HUES48 (cell line): Measurements from ENCODE around the gene RBFOX2.
"Not testable (repeated sequence)": the region's sequence is repeated elsewhere in the genome, so short reads cannot be mapped to it uniquely, and the experiment has no call there.

Source experiments
- H3K27ac ChIP-seq: one replicate; pipeline ENCODE4 v1.7.0; 2013; ENCODE audit warnings: low read depth, low read length, inconsistent platforms
- H3K27me3 ChIP-seq: 2 replicates; pipeline ENCODE4 v1.6.1; 2013; ENCODE audit warnings: mild to moderate bottlenecking, low read length; ENCODE audit not compliant: control insufficient read depth, insufficient read depth
- H3K36me3 ChIP-seq: 2 replicates; pipeline ENCODE4 v1.6.1; 2013; ENCODE audit warnings: low read length; ENCODE audit not compliant: control insufficient read depth, insufficient read depth
- H3K4me1 ChIP-seq: 2 replicates; pipeline ENCODE4 v1.6.1; 2013; ENCODE audit warnings: mild to moderate bottlenecking, low read length; ENCODE audit not compliant: control insufficient read depth, insufficient read depth
- H3K4me3 ChIP-seq: 2 replicates; pipeline ENCODE4 v1.5.1; 2013; ENCODE audit warnings: mild to moderate bottlenecking, low read depth, low read length
- H3K9ac ChIP-seq: 2 replicates; pipeline ENCODE4 v1.6.1; 2013; ENCODE audit warnings: mild to moderate bottlenecking, low read depth, low read length, moderate library complexity
- H3K9me3 ChIP-seq: 2 replicates; pipeline ENCODE4 v1.6.1; 2013; ENCODE audit warnings: low read length; ENCODE audit not compliant: control insufficient read depth, insufficient read depth

Gene RBFOX2

GRCh38 chr22:36008565-36008964, 20.1 kb downstream of the RBFOX2 start:
- H3K4me3 ChIP-seq: no peak overlapping the region
- no peaks in the 10 kb centered on the region for H3K9me3 ChIP-seq
- H3K27ac ChIP-seq: no peak overlapping the region
- H3K4me1 ChIP-seq: peaks cover 17% of the 10 kb centered on the region
- no peaks in the 10 kb centered on the region for H3K27me3 ChIP-seq
- H3K9ac ChIP-seq: no peak overlapping the region
- H3K36me3 ChIP-seq: no peaks in the 10 kb centered on the region

DNA sequence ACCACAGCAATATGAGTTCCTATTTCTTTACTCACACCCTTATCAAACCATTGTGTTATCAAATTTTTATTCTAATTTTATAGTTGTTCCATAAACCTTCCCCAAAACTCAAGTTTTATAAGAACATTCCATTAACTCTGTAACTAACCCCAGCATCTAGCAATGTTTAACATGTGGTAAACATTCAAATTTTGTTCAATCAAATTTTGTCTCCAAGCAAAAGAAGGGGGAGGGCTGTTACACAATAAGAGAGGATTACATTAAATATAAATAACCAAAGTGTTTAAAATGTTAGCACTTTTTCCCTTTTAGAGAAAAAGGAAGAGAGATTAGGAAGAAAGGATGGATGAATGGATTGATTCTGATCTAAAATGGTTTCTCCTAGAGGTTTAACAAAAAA, 20.5 kb downstream of the RBFOX2 start:
- Histone ChIP-seq H3K4me3 (no peak overlapping the region), H3K27ac (no peak overlapping the region), H3K27me3 (no peaks in the 10 kb centered on the region), H3K4me1 (peaks cover 17% of the 10 kb centered on the region), H3K9ac (no peak overlapping the region), H3K9me3 (no peaks in the 10 kb centered on the region), H3K36me3 (no peaks in the 10 kb centered on the region)

- no peak overlapping the region for H3K27ac ChIP-seq
- no peaks in the 10 kb centered on the region for H3K36me3 ChIP-seq
These were observed 24.5 kb downstream of the RBFOX2 start for GRCh38 chr22:36003972-36004674.

DNA sequence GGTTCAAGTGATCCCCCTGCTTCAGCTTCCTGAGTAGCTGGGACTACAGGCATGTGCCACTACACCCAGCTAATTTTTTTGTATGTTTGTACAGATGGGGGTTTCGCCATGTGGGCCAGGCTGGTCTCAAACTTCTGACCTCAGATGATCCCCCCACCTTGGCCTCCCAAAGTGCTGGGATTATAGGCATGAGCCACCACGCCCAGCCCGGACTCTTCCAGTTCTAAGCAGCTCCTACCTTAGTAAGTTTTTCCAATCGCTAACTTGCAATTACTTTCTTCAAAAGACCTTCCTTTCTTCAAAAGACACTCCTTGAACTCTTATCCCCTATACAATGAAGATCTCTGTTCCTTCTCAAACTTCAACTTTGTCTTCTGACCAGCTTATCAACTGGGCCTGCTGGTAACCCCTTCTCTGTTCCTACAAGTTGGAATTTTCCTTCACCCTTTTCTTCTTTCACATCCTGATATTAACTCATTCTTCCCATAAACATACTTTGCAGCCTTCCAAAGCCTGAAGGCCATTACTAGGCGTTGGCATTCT, 25.8 kb downstream of the RBFOX2 start:
- no peaks in the 10 kb centered on the region for H3K9me3 ChIP-seq
- H3K4me3 ChIP-seq: no peak overlapping the region
- H3K4me1 ChIP-seq: no peaks in the 10 kb centered on the region
- no peak overlapping the region for H3K9ac ChIP-seq
- no peaks in the 10 kb centered on the region for H3K36me3 ChIP-seq
- H3K27me3 ChIP-seq: no peaks in the 10 kb centered on the region
- no peak overlapping the region for H3K27ac ChIP-seq

More at GRCh38 chr22:36003972-36004674, 24.5 kb downstream of the RBFOX2 start:
- no peaks in the 10 kb centered on the region for H3K27me3 ChIP-seq
- no peak overlapping the region for H3K9ac ChIP-seq
- no peaks in the 10 kb centered on the region for H3K9me3 ChIP-seq
- H3K4me3 ChIP-seq: no peak overlapping the region
- no peaks in the 10 kb centered on the region; the same call in 1 of the 2 replicates for H3K4me1 ChIP-seq

DNA sequence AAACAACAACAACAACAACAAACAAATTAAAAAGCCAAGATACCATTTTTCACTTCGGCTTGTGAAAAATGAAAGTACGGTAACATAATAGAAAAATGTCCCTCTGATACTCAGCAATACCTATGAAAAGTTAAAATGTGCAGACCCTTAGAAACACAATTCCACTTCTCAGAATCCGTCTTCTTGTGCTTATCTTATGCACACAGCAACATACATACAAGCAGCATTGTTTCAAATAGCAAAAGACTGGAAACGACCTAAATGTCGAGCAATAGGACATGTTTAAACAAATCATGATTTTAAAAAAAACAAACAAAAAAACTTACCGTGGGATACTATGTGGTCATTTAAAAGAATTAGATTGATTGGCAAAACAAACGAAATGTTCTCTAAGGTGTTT, 26.5 kb downstream of the RBFOX2 start:
- H3K4me1 ChIP-seq: no peaks in the 10 kb centered on the region
- H3K27me3 ChIP-seq: no peaks in the 10 kb centered on the region
- no peaks in the 10 kb centered on the region for H3K9me3 ChIP-seq
- H3K4me3 ChIP-seq: no peak overlapping the region
- no peaks in the 10 kb centered on the region for H3K36me3 ChIP-seq
- no peak overlapping the region for H3K9ac ChIP-seq
- H3K27ac ChIP-seq: no peak overlapping the region

DNA sequence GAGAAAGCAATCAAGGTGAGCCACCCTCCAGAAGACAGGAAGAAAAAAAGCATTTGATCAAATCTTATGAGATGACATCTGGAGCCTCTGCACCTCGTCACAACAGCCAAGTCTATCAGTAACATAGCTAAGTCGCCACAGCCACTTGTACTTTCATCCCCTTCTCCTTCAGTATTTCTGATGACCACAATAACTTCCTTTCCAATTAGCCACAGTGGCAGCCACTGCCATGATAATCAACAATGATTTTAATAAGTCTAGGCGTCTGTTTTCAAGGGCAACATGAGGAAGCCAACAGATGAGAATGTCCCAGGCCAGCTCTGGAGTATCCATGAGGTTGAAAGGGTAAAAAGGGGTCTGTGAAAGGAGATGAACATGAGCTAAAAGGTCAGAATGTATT, 29.9 kb downstream of the RBFOX2 start:
- Histone ChIP-seq H3K9ac (no peak overlapping the region), H3K4me3 (no peak overlapping the region), H3K4me1 (peaks cover 9% of the 10 kb centered on the region; the same call in 1 of the 2 replicates), H3K27me3 (no peaks in the 10 kb centered on the region), H3K36me3 (no peaks in the 10 kb centered on the region), H3K27ac (no peak overlapping the region), H3K9me3 (no peaks in the 10 kb centered on the region)

DNA sequence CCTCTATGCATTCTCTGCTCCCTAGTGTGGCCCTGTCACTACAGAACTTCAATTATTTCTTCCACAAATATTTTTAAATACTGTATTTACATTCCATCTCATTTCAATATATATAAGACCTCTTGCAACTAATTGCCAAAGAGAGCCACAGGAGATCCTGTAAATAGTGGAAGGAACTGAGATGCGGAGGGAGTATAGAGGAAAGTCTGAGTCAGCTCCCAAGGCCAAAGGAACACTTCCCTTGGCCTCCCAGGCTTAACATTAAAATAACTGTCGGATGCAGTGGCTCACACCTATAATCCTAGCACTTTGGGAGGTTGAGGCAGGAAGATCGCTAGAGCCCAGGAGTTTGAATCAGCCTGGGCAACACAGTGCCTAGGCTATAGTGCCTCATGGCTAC, 31.2 kb downstream of the RBFOX2 start:
- Histone ChIP-seq H3K36me3 (no peaks in the 10 kb centered on the region), H3K9me3 (no peaks in the 10 kb centered on the region), H3K9ac (no peak overlapping the region), H3K4me1 (peaks cover 13% of the 10 kb centered on the region; the same call in 1 of the 2 replicates), H3K4me3 (no peak overlapping the region), H3K27me3 (no peaks in the 10 kb centered on the region), H3K27ac (no peak overlapping the region)

- Histone ChIP-seq H3K27ac (no peak overlapping the region), H3K4me1 (peaks cover 13% of the 10 kb centered on the region; the same call in 1 of the 2 replicates), H3K4me3 (no peak overlapping the region), H3K9ac (no peak overlapping the region), H3K27me3 (no peaks in the 10 kb centered on the region), H3K9me3 (no peaks in the 10 kb centered on the region), H3K36me3 (no peaks in the 10 kb centered on the region)
These were observed 32.0 kb downstream of the RBFOX2 start for GRCh38 chr22:35996596-35996995.

DNA sequence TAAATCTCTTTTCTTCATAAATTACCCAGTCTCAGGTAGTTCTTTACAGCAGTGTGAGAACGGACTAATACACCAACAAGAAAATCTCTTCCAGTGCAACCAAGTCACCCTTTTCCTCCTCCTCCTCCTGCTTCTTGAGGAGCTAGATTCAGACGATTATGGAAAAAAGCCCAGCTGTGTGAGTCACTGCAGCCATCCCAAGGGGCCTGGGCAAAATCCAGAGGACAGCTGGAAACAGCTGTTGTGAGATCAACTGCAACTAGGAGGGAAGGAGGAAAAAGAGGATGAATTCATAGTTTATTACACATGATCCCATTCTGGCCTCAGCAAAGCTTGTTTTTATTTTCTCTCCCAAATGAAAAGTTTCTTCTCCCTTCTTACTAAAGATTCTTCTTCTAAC, 32.9 kb downstream of the RBFOX2 start:
- no peaks in the 10 kb centered on the region for H3K27me3 ChIP-seq
- no peak overlapping the region for H3K27ac ChIP-seq
- no peak overlapping the region for H3K4me3 ChIP-seq
- no peak overlapping the region for H3K9ac ChIP-seq
- H3K4me1 ChIP-seq: peaks cover 13% of the 10 kb centered on the region; the same call in 1 of the 2 replicates
- H3K9me3 ChIP-seq: no peaks in the 10 kb centered on the region
- H3K36me3 ChIP-seq: no peaks in the 10 kb centered on the region

- Histone ChIP-seq H3K36me3 (no peaks in the 10 kb centered on the region), H3K27me3 (no peaks in the 10 kb centered on the region), H3K9ac (no peak overlapping the region), H3K27ac (no peak overlapping the region), H3K4me1 (peaks cover 13% of the 10 kb centered on the region; the same call in 1 of the 2 replicates), H3K9me3 (no peaks in the 10 kb centered on the region), H3K4me3 (no peak overlapping the region)
These were observed 33.3 kb downstream of the RBFOX2 start for GRCh38 chr22:35995348-35995747.

- not testable (repeated sequence) for H3K9ac ChIP-seq, H3K36me3 ChIP-seq, H3K9me3 ChIP-seq, H3K4me3 ChIP-seq, H3K27ac ChIP-seq, H3K27me3 ChIP-seq
- H3K4me1 ChIP-seq: peaks cover 13% of the 10 kb centered on the region; the same call in 1 of the 2 replicates
These were observed 34.9 kb downstream of the RBFOX2 start for GRCh38 chr22:35993727-35994126.
